Measurements from ENCODE around the gene MACROD2.

DNA sequence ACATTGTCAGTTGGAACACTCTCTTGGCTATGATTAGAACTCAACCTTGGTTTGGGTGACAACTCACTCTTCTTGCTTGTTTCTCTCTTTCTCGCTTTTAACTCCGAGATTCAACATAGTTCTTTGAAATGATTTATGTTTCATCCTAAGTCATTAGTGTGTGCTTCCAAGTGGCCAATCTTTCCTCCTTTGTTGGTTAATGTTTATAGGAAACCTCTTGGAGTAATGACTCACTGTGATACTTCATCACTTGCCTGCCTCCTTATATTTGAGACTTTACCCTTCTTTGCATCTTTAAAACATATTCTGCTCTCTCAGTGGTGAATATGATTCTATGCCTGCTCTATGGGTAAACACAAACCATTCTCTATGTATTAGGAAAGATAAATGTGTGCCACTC lies 621.8 kb downstream of the MACROD2 start:
- TF ChIP-seq, protein P1, sequence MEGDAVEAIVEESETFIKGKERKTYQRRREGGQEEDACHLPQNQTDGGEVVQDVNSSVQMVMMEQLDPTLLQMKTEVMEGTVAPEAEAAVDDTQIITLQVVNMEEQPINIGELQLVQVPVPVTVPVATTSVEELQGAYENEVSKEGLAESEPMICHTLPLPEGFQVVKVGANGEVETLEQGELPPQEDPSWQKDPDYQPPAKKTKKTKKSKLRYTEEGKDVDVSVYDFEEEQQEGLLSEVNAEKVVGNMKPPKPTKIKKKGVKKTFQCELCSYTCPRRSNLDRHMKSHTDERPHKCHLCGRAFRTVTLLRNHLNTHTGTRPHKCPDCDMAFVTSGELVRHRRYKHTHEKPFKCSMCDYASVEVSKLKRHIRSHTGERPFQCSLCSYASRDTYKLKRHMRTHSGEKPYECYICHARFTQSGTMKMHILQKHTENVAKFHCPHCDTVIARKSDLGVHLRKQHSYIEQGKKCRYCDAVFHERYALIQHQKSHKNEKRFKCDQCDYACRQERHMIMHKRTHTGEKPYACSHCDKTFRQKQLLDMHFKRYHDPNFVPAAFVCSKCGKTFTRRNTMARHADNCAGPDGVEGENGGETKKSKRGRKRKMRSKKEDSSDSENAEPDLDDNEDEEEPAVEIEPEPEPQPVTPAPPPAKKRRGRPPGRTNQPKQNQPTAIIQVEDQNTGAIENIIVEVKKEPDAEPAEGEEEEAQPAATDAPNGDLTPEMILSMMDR (conservative IDR thresholded peaks at IDR 0.05; ENCODE audit: low read depth, low read length): no peak
- TF ChIP-seq FOS (IDR thresholded peaks at IDR 0.05; ENCODE audit: low read depth, low read length) (no peak), RCOR1 (IDR thresholded peaks at IDR 0.05; ENCODE audit: insufficient replicate concordance, low read length) (no peak), POLR2A (IDR thresholded peaks at IDR 0.05; ENCODE audit: low read depth, low read length) (no peak)
- TF ChIP-seq, protein P2, sequence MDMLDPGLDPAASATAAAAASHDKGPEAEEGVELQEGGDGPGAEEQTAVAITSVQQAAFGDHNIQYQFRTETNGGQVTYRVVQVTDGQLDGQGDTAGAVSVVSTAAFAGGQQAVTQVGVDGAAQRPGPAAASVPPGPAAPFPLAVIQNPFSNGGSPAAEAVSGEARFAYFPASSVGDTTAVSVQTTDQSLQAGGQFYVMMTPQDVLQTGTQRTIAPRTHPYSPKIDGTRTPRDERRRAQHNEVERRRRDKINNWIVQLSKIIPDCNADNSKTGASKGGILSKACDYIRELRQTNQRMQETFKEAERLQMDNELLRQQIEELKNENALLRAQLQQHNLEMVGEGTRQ (IDR thresholded peaks at IDR 0.05; ENCODE audit: low read depth, low read length): no peak

All from IMR-90 (cell line).